ENCODE measurements around the gene CYP26A1.
A peak's percentile ranks its signal among the peaks of the same experiment; 100 is the strongest.

The CYP26A1 gene

GRCh38 chr10:93074597-93075368 lies 1.1 kb downstream of the CYP26A1 start:
- H3K4me3 ChIP-seq (ENCODE audit: low read depth, low read length): no peak overlapping the region
- DNase-seq (ENCODE audit: low read depth): no peak
- no peak for TF ChIP-seq CTCF (IDR thresholded peaks at IDR 0.05; ENCODE audit: insufficient read depth, low read depth, low read length, missing control alignments)

GRCh38 chr10:93075369-93076221 lies 1.9 kb downstream of the CYP26A1 start:
- no peak overlapping the region for H3K4me3 ChIP-seq (ENCODE audit: low read depth, low read length)
- peak; percentile 68 for DNase-seq (ENCODE audit: low read depth)
- no peak for TF ChIP-seq CTCF (IDR thresholded peaks at IDR 0.05; ENCODE audit: insufficient read depth, low read depth, low read length, missing control alignments)

- no peak for DNase-seq (ENCODE audit: low read depth)
- H3K4me3 ChIP-seq (ENCODE audit: low read depth, low read length): no peak overlapping the region
- no peak for TF ChIP-seq CTCF (IDR thresholded peaks at IDR 0.05; ENCODE audit: insufficient read depth, low read depth, low read length, missing control alignments)
Observed at GRCh38 chr10:93076871-93077270, 3.2 kb downstream of the CYP26A1 start.

GRCh38 chr10:93077860-93078337 lies 4.2 kb downstream of the CYP26A1 start:
- no peak for TF ChIP-seq CTCF (IDR thresholded peaks at IDR 0.05; ENCODE audit: insufficient read depth, low read depth, low read length, missing control alignments)
- H3K4me3 ChIP-seq (ENCODE audit: low read depth, low read length): no peak overlapping the region
- DNase-seq (ENCODE audit: low read depth): no peak

GRCh38 chr10:93079663-93080349 lies 6.1 kb downstream of the CYP26A1 start:
- DNase-seq (ENCODE audit: low read depth): no peak
- TF ChIP-seq CTCF (IDR thresholded peaks at IDR 0.05; ENCODE audit: insufficient read depth, low read depth, low read length, missing control alignments): no peak
- H3K4me3 ChIP-seq (ENCODE audit: low read depth, low read length): no peak overlapping the region

- no peak overlapping the region for H3K4me3 ChIP-seq (ENCODE audit: low read depth, low read length)
- DNase-seq (ENCODE audit: low read depth): peak; percentile 63
Observed at GRCh38 chr10:93080350-93081046, 6.8 kb downstream of the CYP26A1 start.

More at GRCh38 chr10:93080350-93081046, 6.8 kb downstream of the CYP26A1 start:
- TF ChIP-seq CTCF (IDR thresholded peaks at IDR 0.05; ENCODE audit: insufficient read depth, low read depth, low read length, missing control alignments): peak; percentile 83
